Neural progenitor cell (in vitro differentiated cells): ENCODE measurements around the gene HSFX1.
"Not testable (repeated sequence)": the region's sequence is repeated elsewhere in the genome, so short reads cannot be mapped to it uniquely, and the experiment has no call there.

Experiments
- EZH2 ChIP-seq: fragments of 200-600 bp; sonication (generic); IDR thresholded peaks from 2 replicates; pipeline ENCODE4 v1.6.1; 2017; ENCODE audit warnings: antibody characterized with exemption, mild to moderate bottlenecking, moderate library complexity
- EZH2phosphoT487 ChIP-seq: fragments of 200-600 bp; sonication (generic); IDR thresholded peaks from 2 replicates; pipeline ENCODE4 v1.6.1; 2017; ENCODE audit warnings: antibody characterized with exemption
- TF ChIP-seq, protein P1 (sequence below): fragments of 200-600 bp; sonication (generic); IDR thresholded peaks from 2 replicates; pipeline ENCODE4 v1.5.1; 2017; ENCODE audit warnings: antibody characterized with exemption, mild to moderate bottlenecking

DNA sequence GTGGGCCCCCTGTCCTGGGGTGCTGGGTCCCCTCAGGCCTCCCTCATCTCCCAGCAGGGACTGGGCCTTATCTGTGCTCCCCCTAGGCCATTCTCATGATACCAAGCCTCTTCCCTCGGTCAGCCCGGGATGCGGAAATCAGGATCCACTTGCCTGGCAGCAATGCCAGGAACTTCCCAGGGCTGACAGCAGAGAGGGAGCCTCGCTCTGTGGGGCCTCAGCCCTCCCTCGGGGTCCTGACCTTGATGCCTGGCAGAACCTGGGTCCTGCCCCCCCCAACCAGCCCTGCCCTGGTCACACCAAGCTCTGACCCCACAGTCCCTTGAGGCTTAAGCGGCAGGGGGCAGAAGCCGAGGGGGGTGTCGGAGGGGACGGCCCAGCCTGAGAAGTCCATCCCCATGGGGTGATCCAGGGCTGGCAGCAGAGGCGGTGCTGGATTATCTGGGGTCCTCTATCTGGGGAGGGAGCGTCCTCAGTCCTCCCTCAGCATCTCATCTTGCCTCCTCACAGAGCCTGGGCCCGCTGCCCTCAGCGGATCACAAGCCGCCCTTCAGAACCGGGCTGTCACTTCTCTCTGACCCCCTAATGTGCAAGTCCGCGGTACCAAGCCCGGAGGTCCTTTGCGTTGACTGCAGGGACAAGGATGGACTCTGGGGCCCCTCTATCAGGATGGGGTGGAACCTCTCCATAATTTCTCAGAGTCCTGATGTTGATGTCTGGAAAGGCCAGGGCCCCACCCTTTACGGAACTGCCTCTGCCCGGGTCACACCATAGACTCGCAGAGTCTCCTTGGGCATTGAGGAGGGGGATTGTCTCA, 11.8 kb upstream of the HSFX1 start:
- TF ChIP-seq EZH2, EZH2phosphoT487: not testable (repeated sequence)
- TF ChIP-seq, protein P1, sequence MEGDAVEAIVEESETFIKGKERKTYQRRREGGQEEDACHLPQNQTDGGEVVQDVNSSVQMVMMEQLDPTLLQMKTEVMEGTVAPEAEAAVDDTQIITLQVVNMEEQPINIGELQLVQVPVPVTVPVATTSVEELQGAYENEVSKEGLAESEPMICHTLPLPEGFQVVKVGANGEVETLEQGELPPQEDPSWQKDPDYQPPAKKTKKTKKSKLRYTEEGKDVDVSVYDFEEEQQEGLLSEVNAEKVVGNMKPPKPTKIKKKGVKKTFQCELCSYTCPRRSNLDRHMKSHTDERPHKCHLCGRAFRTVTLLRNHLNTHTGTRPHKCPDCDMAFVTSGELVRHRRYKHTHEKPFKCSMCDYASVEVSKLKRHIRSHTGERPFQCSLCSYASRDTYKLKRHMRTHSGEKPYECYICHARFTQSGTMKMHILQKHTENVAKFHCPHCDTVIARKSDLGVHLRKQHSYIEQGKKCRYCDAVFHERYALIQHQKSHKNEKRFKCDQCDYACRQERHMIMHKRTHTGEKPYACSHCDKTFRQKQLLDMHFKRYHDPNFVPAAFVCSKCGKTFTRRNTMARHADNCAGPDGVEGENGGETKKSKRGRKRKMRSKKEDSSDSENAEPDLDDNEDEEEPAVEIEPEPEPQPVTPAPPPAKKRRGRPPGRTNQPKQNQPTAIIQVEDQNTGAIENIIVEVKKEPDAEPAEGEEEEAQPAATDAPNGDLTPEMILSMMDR = not testable (repeated sequence)
